WI38 (cell line): ENCODE measurements around the gene HPRT1.
A peak's percentile ranks its signal among the peaks of the same experiment; 100 is the strongest.
"Not testable (repeated sequence)": the region's sequence is repeated elsewhere in the genome, so short reads cannot be mapped to it uniquely, and the experiment has no call there.

Experiments used
- H3K4me3 ChIP-seq: 2 replicates; pipeline ENCODE4 v1.5.1; 2011; ENCODE audit warnings: low read depth, mild to moderate bottlenecking, control low read depth, low read length
- CTCF ChIP-seq: IDR thresholded peaks from 2 replicates; pipeline ENCODE4 v1.5.1; 2012; ENCODE audit warnings: low read depth, mild to moderate bottlenecking, control low read depth, low read length

HPRT1 gene

GRCh38 chrX:134457708-134458107 is 2.3 kb upstream of the HPRT1 start:
- TF ChIP-seq CTCF = no peak
- no peak overlapping the region for H3K4me3 ChIP-seq

- TF ChIP-seq CTCF = no peak
- H3K4me3 ChIP-seq = peak overlapping the region; percentile 59
Measured at GRCh38 chrX:134459683-134460004, 321 bp upstream of the HPRT1 start.

DNA sequence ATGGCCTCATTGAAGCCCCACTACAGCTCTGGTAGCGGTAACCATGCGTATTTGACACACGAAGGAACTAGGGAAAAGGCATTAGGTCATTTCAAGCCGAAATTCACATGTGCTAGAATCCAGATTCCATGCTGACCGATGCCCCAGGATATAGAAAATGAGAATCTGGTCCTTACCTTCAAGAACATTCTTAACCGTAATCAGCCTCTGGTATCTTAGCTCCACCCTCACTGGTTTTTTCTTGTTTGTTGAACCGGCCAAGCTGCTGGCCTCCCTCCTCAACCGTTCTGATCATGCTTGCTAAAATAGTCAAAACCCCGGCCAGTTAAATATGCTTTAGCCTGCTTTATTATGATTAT is 876 bp downstream of the HPRT1 start:
- peak overlapping the region; percentile 59 for H3K4me3 ChIP-seq

DNA sequence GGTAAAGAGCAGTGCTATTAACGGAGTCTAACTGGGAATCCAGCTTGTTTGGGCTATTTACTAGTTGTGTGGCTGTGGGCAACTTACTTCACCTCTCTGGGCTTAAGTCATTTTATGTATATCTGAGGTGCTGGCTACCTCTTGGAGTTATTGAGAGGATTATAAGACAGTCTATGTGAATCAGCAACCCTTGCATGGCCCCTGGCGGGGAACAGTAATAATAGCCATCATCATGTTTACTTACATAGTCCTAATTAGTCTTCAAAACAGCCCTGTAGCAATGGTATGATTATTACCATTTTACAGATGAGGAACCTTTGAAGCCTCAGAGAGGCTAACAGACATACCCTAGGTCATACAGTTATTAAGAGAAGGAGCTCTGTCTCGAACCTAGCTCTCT is 1.5 kb downstream of the HPRT1 start:
- peak overlapping the region; percentile 59; the same call in 1 of the 2 replicates for H3K4me3 ChIP-seq
- no peak for TF ChIP-seq CTCF

More for the DNA sequence above, 876 bp downstream of the HPRT1 start:
- TF ChIP-seq CTCF = no peak

DNA sequence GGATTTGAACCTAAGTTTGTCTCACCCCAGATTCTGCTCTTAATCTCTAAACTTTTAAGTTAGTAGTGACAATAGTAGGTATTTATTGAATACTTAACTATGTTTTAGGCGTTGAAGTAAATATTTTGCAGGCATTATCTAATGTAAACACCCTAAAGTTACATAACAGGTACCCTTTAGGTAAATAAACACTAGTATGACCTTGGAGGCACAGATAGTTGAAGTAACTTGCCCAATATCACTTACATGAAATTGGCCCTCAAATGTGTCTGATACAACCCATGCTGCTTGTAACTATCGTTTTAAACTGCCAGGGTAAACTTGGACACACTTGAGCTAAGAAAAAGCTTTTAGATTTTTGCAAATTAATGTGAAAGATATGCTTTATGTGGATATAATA is 3.0 kb downstream of the HPRT1 start:
- no peak overlapping the region for H3K4me3 ChIP-seq
- no peak for TF ChIP-seq CTCF

DNA sequence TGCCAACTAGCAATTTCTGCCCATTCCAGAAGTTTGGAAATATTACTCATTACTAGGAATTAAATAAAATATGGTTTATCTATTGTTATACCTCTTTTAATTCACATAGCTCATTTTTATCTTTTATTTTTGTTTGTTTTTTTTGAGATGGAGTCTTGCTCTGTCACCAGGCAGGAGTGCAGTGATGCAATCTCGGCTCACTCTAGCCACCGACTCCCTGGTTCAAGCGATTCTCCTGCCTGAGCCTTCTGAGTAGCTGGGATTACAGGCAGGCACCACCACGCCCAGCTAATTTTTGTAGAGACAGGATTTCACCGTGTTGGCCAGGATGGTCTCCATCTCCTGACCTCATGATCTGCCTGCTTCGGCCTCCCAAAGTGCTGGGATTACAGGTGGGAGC is 4.5 kb downstream of the HPRT1 start:
- H3K4me3 ChIP-seq = not testable (repeated sequence)

DNA sequence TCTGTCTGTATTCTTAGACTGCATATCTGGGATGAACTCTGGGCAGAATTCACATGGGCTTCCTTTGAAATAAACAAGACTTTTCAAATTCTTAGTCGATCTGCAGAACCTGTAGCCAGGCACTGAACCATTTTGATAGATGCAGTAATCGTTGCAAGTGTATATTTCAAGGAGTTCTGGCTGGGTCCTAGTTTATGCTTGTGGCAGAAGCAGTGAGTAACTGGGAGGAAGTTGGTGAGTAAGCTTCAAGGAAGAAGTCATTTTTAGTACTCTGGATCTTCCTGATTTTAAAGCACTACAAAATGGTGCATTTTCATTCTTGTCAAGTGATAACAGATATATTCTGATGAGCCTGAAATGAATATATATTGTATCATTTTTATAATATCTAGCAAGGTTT is 9.5 kb downstream of the HPRT1 start:
- TF ChIP-seq CTCF = no peak
- H3K4me3 ChIP-seq = no peak overlapping the region

- no peak overlapping the region for H3K4me3 ChIP-seq
Measured at GRCh38 chrX:134470013-134470412, 10.0 kb downstream of the HPRT1 start.

More at GRCh38 chrX:134470013-134470412, 10.0 kb downstream of the HPRT1 start:
- no peak for TF ChIP-seq CTCF
